ENCODE measurements around the gene RIPK3.

RIPK3 gene

DNA sequence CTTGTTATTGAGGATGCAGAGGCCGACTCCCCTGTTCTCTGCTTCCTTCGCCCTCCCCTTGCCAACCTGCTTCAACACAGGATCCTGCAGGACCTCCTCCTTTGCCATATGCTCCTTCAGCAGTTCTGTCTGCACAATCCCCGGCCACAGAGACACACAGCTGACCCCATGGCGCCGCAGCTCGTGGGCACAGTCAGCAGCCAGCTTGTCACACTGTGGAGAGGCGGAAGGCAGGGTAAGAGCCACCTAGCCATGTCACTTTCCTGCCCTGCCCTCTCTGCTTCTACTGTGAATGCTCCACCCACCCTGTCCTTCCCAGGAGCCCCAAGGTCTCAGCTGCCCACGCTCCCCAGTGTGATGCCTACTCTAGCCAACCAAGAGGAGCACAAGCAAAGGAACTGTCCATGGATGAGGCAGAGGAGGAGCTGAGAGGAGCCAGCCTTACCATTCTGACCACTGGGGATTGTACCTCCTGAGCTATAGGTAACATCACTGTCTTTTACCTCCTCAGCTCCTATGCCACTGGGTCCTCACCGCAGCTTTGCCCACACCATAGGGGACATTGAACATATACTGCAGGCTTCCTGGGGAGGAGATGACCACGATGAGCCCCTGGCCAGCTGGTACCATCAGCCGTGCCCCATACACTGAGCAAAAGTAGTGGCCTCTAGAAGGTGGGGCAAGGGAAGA, 47.5 kb downstream of the RIPK3 start:
- ATAC-seq: no peak
- TF ChIP-seq, protein P1, sequence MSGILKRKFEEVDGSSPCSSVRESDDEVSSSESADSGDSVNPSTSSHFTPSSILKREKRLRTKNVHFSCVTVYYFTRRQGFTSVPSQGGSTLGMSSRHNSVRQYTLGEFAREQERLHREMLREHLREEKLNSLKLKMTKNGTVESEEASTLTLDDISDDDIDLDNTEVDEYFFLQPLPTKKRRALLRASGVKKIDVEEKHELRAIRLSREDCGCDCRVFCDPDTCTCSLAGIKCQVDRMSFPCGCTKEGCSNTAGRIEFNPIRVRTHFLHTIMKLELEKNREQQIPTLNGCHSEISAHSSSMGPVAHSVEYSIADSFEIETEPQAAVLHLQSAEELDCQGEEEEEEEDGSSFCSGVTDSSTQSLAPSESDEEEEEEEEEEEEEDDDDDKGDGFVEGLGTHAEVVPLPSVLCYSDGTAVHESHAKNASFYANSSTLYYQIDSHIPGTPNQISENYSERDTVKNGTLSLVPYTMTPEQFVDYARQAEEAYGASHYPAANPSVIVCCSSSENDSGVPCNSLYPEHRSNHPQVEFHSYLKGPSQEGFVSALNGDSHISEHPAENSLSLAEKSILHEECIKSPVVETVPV (CRISPR knock-in tag; IDR thresholded peaks at IDR 0.05): no peak
- no peak for TF ChIP-seq GLIS3 (CRISPR knock-in tag; IDR thresholded peaks at IDR 0.05)
- TF ChIP-seq, protein P2, sequence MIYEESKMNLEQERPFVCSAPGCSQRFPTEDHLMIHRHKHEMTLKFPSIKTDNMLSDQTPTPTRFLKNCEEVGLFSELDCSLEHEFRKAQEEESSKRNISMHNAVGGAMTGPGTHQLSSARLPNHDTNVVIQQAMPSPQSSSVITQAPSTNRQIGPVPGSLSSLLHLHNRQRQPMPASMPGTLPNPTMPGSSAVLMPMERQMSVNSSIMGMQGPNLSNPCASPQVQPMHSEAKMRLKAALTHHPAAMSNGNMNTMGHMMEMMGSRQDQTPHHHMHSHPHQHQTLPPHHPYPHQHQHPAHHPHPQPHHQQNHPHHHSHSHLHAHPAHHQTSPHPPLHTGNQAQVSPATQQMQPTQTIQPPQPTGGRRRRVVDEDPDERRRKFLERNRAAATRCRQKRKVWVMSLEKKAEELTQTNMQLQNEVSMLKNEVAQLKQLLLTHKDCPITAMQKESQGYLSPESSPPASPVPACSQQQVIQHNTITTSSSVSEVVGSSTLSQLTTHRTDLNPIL (CRISPR knock-in tag; IDR thresholded peaks at IDR 0.05; ENCODE audit: low read depth): no peak
- no peak for TF ChIP-seq ZNF565 (CRISPR knock-in tag; conservative IDR thresholded peaks at IDR 0.05; ENCODE audit: low read depth)

DNA sequence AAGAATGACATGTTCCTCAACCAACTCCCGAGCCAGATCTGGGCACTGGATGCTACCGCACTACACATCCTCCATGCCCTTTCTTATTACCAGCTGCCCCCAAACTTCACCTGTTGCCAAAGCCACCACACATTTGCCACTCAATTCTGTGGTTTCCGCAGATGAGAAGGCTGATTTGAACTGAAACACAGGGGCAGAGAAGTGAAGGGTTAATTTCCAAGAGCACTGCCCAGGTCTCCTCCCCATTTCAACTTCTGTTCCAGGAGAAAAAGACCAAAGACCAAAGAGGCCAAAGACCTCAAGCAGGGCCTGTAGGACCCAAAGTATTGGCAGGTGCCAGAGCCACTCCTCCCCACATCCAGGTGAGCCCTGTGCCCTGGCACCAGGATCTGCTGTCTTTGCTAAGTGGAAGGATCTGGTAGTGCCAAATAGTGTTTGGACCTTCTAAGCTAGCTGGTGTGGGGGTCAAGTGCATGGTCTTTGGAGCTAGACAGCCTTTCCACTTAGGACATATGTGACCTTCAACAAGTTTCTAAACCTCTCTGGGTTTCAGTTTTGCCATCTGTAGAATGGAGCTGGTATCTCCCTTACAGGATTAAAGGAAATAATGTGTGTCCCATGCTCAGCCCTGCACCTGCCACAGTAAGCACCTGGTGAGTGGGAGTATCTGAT, 48.2 kb downstream of the RIPK3 start:
- TF ChIP-seq, protein P1 (CRISPR knock-in tag; IDR thresholded peaks at IDR 0.05): no peak
- TF ChIP-seq ZNF8 (CRISPR knock-in tag; IDR thresholded peaks at IDR 0.05): no peak
- TF ChIP-seq ISL1 (CRISPR knock-in tag; IDR thresholded peaks at IDR 0.05): no peak
- no peak for TF ChIP-seq TCF4 (CRISPR knock-in tag; IDR thresholded peaks at IDR 0.05; ENCODE audit: borderline replicate concordance)
- no peak for TF ChIP-seq SNAI2 (CRISPR knock-in tag; IDR thresholded peaks at IDR 0.05)
- no peak for TF ChIP-seq TOX (CRISPR knock-in tag; IDR thresholded peaks at IDR 0.05; ENCODE audit: borderline replicate concordance)
- no peak for ATAC-seq

DNA sequence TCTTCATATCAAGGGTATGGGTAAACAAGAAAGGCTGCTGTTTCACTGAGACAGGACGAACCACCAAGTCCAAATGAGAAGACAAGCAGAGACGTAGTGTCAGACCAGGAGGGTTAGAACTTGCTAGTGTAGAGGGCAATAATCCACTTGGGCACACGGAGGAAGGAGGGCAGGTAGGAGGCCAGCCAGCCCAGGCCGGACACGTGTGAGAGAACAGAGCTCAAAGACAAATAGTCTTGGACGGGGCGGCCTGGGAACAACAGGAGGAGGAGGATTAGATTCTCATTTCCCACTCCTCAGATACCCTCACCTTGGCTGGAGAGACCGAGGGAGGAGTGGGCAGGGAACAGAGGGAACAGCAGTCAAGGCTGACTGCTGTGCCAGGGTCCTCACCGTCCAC, 49.0 kb downstream of the RIPK3 start:
- no peak for ATAC-seq
- TF ChIP-seq RARB (CRISPR knock-in tag; IDR thresholded peaks at IDR 0.05): no peak

DNA sequence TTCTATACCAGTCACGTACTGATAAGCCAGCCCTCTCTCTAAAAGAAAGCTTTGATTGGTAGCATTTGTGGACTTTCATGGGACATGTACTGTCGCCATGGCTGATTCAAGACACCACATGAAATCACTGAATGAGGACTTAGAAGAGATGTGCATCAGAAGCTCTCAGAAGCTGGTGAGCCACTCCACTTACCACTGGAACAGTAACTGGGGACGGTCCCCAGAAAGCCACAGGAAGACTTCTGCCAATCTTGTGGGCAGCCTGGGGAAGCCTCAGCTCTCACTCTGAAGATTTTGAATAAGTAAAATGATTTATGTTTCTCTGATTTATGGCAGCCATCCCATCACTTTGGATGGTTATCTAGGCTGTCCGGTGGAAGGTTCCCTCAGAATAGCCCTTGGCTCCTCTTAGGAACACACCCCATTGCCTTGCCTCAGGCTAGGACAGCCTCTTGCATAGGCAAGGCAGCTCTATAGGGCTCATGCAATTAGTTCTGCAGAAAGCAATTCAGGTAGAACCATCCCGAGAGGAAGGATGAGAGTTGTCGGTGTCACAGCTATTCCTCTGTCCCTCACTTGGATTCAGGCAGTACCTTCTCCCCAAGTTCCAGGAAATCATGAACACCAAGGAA, 50.0 kb downstream of the RIPK3 start:
- TF ChIP-seq ARNTL (CRISPR knock-in tag; IDR thresholded peaks at IDR 0.05; ENCODE audit: borderline replicate concordance, low read depth) (no peak), CSDC2 (CRISPR knock-in tag; IDR thresholded peaks at IDR 0.05) (no peak)
- no peak for ATAC-seq

DNA sequence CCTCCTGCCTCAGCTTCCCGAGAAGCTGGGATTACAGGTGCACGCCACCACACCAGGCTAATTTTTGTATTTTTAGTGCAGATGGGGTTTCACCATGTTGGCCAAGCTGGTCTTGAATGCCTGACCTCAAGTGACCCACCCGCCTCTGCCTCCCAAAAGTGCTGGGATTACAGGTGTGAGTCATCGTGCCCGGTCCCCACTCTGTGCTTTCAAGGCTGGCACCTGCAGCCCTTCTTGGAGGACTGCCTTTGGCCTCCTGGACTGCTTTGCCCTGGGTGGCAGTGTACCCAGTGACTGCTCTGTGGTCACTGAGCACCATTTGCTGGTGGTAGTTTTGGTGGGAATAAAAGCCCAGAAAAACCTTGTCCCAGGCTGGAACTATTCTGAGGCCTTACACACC, 52.8 kb downstream of the RIPK3 start:
- ATAC-seq: no peak
- TF ChIP-seq ESRRG (CRISPR knock-in tag; IDR thresholded peaks at IDR 0.05) (no peak), ARNTL (CRISPR knock-in tag; IDR thresholded peaks at IDR 0.05; ENCODE audit: borderline replicate concordance, low read depth) (no peak), ZC3H10 (CRISPR knock-in tag; IDR thresholded peaks at IDR 0.05) (no peak), ZFP3 (CRISPR knock-in tag; IDR thresholded peaks at IDR 0.05) (no peak), ZNF565 (CRISPR knock-in tag; conservative IDR thresholded peaks at IDR 0.05; ENCODE audit: low read depth) (no peak)
- TF ChIP-seq, protein P3, sequence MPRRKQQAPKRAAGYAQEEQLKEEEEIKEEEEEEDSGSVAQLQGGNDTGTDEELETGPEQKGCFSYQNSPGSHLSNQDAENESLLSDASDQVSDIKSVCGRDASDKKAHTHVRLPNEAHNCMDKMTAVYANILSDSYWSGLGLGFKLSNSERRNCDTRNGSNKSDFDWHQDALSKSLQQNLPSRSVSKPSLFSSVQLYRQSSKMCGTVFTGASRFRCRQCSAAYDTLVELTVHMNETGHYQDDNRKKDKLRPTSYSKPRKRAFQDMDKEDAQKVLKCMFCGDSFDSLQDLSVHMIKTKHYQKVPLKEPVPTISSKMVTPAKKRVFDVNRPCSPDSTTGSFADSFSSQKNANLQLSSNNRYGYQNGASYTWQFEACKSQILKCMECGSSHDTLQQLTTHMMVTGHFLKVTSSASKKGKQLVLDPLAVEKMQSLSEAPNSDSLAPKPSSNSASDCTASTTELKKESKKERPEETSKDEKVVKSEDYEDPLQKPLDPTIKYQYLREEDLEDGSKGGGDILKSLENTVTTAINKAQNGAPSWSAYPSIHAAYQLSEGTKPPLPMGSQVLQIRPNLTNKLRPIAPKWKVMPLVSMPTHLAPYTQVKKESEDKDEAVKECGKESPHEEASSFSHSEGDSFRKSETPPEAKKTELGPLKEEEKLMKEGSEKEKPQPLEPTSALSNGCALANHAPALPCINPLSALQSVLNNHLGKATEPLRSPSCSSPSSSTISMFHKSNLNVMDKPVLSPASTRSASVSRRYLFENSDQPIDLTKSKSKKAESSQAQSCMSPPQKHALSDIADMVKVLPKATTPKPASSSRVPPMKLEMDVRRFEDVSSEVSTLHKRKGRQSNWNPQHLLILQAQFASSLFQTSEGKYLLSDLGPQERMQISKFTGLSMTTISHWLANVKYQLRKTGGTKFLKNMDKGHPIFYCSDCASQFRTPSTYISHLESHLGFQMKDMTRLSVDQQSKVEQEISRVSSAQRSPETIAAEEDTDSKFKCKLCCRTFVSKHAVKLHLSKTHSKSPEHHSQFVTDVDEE (CRISPR knock-in tag; IDR thresholded peaks at IDR 0.05): no peak
